ENCODE results near the gene ILF2.
A peak's percentile ranks its signal among the peaks of the same experiment; 100 is the strongest.
"Not testable (repeated sequence)": the region's sequence is repeated elsewhere in the genome, so short reads cannot be mapped to it uniquely, and the experiment has no call there.

The ILF2 gene

GRCh38 chr1:153678519-153679336 lies 7.9 kb upstream of the ILF2 start, which contains the start of gene NPR1:
NPR1 (plus strand) TSS chr1:153678688; CDS start chr1:153679109, 421 bp downstream.
- peak; percentile 41 for DNase-seq

- peak; percentile 61 for DNase-seq
These were observed 7.1 kb upstream of the ILF2 start for GRCh38 chr1:153677718-153678518.

DNA sequence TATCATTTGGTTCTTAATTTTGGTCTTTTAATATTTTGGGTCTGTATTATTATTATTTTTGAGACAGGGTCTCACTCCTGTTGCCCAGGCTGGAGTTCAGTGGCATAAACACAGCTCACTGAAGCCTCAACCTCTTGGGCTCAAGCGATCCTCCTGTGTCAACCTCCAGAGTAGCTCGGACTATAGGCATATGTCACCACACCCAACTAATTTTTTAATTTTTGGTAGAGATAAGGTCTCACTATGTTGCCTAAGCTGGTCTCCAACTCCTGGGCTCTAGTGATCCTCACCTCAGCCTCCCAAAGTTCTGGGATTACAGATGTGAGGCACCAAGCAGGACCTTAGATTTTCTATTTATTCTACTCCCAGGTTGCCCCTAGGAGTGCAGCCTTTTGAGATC lies 2.7 kb upstream of the ILF2 start:
- no peak for DNase-seq

DNA sequence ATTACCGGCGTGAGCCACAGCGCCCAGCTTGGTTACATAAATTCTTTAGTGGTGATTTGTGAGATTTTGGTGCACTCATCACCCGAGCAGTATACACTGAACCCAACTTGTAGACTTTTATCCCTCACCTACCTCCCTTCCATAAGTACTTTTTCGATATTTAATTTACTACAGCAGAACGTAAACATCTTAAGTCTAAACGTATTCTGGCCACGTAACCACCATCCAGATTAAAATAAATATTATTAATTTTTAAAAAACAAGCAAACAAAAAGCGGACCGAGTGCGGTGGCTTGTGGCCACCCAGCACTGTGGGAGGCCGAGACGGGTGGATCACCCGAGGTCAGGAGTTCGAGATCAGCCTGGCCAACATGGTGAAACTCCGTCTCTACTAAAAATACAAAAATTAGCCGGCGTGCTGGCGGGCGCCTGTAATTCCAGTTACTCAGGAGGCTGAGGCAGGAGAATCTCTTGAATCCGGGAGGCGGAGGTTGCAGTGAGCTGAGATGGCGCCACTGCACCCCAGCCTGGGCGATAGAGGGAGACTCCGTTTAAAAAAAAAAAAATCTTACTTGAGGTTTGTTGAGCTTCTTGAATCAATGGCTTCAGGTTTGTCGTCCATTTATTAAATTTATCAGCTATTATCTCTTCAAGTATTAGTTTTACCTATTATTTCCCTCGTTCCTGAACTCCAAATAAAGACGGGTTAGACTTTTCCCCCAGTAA lies 998 bp upstream of the ILF2 start:
- DNase-seq, result peak; percentile 35

- peak; percentile 33 for DNase-seq
These were observed 435 bp downstream of the ILF2 start for GRCh38 chr1:153670257-153670858.

GRCh38 chr1:153669606-153670005 lies 1.2 kb downstream of the ILF2 start:
- no peak for DNase-seq

DNA sequence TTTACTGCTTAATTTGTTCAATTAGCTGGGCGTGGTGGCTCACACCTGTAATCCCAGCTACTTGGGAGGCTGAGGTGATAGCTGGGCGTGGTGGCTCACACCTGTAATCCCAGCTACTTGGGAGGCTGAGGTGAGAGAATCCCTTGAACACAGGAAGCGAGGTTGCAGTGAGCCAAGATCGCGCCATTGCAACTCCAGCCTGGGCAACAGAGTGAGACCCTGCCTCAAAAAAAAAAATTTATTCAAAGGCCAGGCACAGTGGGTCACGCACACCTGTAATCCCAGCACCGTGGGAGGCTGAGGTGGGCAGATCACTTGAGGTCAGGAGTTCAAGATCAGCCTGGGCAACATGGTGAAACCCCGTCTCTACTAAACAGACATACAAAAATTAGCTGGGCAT lies 2.1 kb downstream of the ILF2 start:
- DNase-seq, result not testable (repeated sequence)

- no peak for DNase-seq
These were observed 3.4 kb downstream of the ILF2 start for GRCh38 chr1:153667439-153667838.

GRCh38 chr1:153663211-153663610 lies 7.6 kb downstream of the ILF2 start:
- no peak for DNase-seq

DNA sequence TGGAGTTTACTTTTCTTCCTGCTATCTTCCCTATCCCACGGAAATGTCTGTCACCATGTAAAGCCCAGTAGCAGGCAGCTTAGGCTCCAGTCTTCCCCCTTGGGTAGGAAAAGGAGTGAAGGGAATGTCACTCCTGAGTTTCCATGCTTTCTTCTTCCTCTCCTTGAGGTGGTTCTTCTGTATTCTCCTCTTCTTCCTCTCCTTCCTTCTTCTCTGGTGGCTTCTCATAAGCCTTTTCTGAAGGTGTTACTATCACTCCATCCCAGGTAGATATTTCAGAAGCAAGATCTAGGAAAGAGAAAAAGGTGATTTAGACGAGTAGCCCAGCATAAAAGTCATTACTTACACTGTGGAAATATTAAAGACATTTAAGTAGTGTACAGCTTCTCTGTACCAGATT lies 8.5 kb downstream of the ILF2 start:
- no peak for DNase-seq

DNA sequence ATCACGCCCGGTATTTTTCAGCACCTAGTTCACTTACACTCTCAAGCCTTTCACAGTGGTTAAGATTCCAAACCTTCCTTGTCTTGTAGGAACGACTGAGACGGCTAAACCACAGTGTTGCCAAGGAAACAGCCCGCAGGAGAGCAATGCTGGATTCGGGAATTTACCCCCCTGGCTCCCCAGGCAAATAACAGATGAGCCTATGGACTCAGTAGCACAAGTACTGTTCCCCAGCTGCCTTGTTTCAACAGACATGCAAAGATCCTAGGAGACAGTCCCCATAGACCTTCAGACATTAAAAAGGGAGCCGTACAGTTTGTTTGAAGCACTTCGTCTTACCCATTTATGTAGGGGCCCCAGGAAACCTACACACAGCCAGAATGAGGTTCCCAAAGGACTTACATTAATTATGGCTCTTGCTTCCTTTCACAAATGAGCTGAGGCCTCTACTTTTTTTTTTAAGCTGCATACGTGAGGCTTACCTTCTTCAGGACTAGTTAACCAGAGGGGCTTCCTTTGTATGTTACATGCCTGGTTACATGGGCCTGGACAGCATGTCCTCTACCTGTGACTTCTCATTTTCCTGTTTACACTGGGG lies 9.6 kb downstream of the ILF2 start:
- no peak for DNase-seq

DNA sequence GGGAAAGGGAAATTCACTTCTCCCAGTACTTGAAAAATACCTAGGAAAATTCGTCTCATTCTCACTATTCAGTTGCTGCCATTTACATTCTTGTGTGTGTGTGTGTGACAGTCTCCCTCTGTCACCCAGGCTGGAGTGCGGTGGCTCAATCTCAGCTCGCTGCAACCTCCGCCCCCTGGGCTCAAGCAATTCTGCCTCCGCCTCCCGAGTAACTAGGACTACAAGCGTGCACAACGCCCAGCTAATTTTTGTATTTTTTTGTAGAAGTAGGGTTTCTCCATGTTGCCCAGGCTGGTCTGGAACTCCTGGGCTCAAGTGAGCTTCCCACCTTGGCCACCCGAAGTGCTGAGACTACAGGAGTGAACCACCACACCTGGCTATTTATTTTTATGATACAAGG lies 11.1 kb downstream of the ILF2 start:
- DNase-seq, result no peak

DNA sequence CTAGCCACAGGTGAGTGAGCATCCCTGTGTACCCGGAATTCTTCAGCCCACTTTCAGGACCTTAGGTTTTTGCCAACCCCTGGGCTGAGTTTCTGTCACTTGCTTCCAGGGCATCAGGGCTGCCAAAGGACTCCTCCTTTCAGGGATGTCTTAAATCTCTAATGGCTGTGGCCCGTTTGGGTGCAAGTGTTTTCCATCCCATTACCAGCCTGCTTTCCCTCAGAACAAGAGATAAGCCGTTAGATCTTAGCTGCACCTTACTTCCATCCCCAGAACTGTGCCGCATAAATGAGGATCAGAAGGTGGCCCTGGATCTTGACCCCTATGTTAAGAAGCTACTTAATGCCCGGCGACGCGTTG lies 11.6 kb downstream of the ILF2 start:
- no peak for DNase-seq

GRCh38 chr1:153658400-153659174 lies 12.2 kb downstream of the ILF2 start, which contains the start of gene SNAPIN:
SNAPIN (plus strand) TSS chr1:153658703; CDS start chr1:153658744, 41 bp downstream.
- peak; percentile 93 for DNase-seq

GRCh38 chr1:153655333-153655732 lies 15.5 kb downstream of the ILF2 start:
- DNase-seq, result no peak

DNA sequence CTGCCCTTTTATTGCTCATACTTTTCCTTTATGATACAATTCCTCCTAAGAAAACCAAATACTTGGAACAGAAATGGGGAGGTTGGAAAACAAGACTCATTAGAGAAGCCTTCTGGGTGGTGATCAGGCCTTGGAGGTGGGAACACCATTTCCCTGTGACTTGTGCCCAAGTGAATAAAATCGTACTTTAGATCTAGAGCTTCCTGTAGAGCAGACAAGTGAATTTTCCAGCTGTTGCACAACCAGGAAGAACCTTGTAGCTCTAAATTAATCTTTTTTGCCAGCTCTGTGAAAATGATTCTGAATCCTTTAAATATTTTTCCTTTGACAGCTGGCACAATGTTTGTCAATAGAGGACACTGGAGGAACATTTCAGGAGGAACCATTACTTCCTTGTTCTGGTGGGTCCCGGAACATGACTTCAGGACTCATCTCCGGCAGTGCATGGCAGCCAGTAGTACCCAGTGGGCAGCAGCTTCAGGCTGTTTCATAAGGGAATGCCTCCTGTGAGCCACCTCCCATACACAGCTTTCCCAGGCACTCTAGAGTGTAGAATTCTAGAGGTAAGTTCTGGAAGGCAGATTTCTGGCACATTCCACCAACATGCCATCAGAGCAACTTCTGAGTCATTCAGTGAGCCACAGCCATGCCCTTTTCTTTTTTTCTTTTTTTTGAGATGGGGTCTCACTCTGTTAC lies 17.8 kb downstream of the ILF2 start:
- DNase-seq, result no peak

- no peak for DNase-seq
These were observed 19.0 kb downstream of the ILF2 start for GRCh38 chr1:153651771-153652170.

DNA sequence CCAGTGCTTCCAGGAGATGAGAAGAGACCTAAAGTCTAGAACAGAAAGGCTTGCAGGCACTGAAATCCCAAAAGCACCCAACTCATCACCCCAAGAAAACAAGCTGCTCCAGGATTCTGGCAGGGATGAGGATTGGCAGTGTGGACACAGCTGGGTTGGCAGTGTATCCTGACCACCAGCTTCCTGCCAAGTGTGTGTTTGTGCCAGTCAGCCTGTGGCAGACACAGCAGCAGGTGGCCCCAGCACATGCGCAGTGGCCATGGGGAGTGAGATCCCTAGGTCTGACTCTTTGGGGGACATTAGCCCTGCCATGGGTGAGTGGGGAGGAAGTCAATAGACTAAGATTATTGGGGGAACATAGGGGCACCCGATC lies 20.9 kb downstream of the ILF2 start:
- peak; percentile 38 for DNase-seq

GRCh38 chr1:153649137-153649862 lies 21.5 kb downstream of the ILF2 start:
- peak; percentile 48 for DNase-seq

- DNase-seq, result no peak
These were observed 22.7 kb downstream of the ILF2 start for GRCh38 chr1:153648000-153648643.
